Lung microvascular endothelial cell (primary cell): ENCODE measurements around the gene DTX2. TPM values are rescaled to one million over a fixed set of nuclear protein-coding genes. Genes with fewer than 3 reads are reported as not detected.
"Not testable (repeated sequence)": the region's sequence is repeated elsewhere in the genome, so short reads cannot be mapped to it uniquely, and the experiment has no call there.

Experiments
- DNase-seq, 2 donors: peaks; one replicate each; pipeline versions ENCODE4 v3.0.0 to v3.0.0-alpha.2; 2010; ENCODE audit warnings: low read depth in 2 of 2
- total RNA-seq: library from RNA; depleted of rRNA; stranded (reverse); fragments of >200 nt; gene quantifications from 2 replicates; pipeline ENCODE4 v1.2.1, GENCODE V29; 2014

The DTX2 gene
- total RNA-seq = 2.0 and 3.6 TPM in 2 replicates

DNA sequence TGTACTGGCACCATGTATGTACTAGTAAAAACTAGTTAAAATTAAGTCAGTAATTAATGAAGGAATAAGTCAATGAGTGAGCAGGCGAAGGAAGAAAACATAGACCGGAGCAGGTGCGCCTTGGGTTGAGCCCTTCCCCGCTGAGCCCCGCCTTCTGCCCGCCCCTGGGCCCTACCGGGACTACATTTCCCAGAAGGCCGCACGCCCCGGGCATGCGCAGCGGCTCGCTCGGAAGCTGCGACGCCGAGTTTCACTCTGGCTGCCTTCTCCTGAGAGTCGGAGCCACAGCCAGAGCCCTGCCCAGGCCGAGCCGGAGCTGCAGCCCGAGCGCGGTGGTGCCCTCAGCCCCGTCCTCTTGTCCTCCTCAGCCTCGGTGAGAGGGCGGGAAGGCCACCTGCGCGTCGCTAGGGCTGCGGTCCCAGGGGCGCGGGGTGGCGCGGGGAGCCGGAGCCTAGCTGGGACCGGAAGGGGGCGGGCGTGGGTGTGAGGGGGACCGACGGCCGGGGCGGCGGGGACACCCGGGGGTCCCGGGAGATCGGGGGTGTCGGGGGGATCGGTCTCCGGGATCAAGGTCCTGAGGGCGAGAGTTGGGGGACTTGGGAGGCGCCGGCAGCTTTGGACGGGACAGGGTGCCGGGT is at the start of gene DTX2:
Gene DTX2, plus strand, starts transcription at position 246 of the 638 bp plus-strand sequence. CDS start 18,801 bp downstream, outside the sequence.
- not testable (repeated sequence) for DNase-seq

DNA sequence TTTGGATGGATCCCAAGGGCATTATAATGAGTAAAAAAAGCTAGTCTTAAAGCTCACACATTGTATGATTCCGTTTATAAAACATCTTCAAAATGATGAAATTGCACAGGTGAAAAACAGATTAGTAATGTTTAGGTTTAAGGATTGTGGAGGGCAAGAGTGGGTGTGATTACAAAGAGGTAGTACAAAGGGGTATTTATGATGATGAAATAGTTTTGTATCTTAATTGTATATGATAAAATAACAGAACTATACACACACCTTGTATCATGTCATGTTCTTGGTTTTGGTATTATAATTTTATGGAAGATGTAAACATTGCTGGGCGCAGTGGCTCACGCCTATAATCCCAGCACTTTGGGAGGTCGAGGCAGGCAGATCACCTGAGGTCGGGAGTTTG is 49.3 kb upstream of the DTX2 start:
- DNase-seq = no peak

DNA sequence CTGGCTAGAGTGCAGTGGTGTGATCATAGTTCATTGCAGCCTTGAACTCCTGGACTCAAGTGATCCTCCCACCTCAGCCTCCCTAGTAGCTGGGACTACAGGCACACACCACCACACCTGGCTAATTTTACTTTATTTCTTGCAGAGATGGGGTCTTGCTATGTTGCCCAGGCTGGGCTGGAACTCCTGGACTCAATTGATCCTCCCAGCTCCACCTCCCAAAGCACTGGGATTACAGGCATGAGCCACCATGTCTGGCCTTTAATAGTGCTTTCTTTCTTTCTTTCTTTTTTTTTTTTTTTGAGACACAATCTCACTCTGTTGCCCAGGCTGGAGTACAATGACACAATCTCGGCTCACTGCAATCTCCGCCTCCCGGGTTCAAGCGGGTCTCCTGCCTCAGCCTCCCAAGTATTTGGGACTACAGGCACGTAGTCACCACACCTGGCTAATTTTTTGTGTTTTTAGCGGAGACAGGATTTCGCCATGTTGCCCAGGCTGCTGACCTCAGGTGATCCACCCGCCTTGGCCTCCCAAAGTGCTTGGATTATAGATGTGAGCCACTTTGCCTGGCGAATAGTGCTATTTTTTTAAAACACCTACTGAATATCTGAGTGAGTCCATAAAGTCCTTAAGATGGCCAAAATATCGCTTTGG is 43.7 kb upstream of the DTX2 start:
- DNase-seq = not testable (repeated sequence)

DNA sequence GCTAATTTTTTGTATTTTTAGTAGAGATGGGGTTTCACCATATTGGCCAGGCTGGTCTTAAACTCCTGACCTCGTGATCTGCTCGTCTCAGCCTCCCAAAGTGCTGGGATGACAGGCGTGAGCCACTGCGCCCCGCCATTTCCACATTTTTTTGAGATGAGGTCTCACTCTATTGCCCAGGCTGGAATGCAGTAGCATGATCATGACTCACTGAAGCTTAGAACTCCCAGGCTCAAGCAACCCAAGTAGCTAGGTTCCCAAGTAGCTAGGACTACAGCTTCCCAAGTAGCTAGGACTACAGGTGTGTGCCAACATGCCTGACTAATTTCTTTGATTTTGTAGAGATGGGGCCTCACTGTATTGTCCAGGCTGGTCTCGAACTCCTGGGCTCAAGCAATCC is 40.4 kb upstream of the DTX2 start:
- peak in 1 of 2 donors; percentile 81 for DNase-seq

DNA sequence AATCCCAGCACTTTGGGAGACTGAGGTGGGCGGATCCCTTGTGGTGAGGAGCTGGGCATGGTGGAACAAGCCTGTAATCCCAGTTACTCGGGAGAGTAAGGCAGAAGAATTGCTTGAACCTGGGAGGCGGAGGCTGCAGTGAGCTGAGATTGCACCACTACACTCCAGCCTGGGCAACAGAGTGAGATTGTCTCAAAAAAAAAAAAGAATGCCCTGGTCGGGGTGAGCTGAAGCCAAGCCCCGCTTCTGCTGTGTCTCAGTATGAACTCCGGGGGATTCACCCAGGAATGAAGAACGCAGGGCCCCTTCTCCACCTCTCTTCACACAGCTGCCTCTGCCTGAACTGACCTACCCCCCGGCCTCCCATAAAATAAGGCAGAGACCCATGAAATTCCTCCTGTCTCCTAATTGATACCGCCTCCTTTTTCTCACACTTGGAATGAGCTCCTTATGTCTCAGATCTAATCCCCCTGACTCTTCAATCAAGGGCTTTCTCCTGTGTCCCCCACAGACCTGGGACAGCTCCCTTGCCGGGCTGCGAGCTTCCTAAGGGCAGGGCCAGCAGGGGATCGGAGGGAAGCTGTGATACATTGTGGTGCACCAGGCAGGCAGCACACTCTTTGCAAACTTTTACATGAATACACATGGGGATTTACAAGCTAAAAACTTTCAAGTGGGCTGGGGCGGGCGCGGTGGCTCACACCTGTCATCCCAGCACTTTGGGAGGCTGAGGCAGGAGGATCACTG is 37.7 kb upstream of the DTX2 start:
- no peak for DNase-seq

DNA sequence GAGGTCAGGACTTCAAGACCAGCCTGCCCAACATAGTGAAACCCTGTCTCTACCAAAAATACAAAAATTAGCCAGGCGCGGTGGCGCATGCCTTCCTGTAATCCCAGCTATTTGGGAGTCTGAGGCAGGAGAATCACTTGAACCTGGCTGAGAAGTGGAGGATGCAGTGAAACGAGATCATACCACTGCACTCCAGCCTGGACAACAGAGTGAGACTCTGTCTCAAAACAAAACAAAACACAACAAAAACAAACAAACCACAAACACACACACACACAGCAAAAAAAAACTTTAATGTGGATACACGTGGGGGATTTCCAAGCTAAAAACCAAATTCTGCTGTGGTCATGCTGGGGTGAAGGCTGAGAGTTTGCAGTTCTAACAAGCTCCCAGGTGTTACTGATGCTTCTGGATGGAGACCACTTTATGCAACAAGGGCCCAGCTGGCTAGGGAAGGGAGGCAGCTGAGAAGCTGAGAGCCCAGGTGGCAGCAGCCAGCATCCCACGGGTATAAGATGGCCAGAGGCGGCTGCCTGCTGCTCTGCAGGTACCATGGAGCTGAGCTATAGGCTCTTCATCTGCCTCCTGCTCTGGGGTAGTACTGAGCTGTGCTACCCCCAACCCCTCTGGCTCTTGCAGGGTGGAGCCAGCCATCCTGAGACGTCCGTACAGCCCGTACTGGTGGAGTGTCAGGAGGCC is 36.9 kb upstream of the DTX2 start, which contains the start of gene ZP3:
Gene ZP3, plus strand, starts transcription at position 538 of the 699 bp plus-strand sequence. Its CDS starts 15 bp downstream, at position 553.
- DNase-seq = no peak

DNA sequence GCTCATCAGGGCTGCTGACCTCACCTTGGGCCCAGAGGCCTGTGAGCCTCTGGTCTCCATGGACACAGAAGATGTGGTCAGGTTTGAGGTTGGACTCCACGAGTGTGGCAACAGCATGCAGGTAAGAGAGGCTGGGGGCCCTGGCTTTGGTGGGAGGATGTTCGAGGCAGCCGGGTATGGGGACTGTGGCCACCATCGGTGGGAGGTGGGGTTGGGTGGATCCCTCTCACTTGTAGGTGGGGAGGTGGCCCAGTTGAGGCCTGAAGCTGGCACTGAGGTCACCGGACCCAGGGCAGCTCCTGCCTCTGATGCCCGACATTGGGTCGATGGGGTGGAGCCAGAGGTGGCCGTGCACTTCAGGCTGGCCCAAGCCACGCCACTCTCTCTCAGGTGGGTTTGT is 36.4 kb upstream of the DTX2 start:
- DNase-seq = no peak

DNA sequence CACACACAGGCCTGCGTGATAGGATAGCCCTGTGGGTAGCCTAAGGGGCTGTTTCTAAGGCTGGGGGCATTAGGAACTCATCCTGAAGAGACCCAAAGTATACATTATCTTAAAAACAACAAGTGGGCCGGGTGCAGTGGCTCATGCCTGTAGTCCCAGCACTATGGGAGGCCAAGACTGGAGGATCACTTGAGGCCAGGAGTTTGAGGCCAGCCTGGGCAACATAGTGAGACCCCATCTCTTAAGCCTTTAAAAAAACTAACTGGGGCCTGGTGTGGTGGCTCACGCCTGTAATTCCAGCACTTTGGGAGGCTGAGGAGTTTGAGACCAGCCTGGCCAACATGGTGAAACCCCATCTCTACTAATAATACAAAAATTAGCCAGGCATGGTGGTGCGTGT is 36.0 kb upstream of the DTX2 start:
- DNase-seq = not testable (repeated sequence)

DNA sequence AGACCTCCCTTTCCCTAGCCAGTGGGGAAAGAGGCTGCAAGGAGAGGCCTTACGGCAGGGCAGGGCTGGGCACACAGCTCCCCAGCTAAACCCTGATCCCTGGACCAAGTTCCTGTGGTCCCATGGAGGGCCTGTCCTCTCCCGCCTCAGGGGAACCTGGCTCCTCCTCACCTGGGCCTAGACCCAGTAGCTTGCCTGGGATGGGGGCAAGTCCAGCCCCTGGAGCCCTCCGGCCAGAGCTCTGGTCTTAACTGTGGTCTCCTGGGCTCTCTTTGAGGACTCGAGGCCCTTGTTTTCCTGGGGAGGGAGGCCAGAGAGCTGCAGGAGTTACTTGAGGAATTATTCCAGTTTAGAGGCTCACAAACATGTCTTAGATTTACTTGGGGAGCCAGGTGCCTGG is 35.3 kb upstream of the DTX2 start:
- no peak for DNase-seq

DNA sequence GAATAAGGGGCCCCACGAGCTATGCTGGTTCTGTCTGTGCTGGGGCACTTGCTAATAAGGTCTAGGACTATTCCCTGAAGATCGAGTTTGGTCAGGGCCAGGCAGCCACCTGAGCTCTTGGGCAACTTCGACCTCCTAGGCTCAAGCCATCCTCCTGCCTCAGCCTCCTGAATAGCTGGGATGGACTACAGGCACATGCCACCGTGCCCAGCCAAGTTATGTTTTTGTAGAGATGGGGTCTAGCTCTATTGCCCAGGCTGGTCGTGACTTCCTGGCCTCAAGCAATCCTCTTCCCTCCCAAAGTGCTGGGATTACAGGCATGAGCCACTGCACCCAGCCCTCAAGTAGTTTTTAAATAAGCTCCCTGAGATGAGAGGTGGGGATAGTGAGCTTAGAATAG is 33.9 kb upstream of the DTX2 start:
- no peak for DNase-seq

DNA sequence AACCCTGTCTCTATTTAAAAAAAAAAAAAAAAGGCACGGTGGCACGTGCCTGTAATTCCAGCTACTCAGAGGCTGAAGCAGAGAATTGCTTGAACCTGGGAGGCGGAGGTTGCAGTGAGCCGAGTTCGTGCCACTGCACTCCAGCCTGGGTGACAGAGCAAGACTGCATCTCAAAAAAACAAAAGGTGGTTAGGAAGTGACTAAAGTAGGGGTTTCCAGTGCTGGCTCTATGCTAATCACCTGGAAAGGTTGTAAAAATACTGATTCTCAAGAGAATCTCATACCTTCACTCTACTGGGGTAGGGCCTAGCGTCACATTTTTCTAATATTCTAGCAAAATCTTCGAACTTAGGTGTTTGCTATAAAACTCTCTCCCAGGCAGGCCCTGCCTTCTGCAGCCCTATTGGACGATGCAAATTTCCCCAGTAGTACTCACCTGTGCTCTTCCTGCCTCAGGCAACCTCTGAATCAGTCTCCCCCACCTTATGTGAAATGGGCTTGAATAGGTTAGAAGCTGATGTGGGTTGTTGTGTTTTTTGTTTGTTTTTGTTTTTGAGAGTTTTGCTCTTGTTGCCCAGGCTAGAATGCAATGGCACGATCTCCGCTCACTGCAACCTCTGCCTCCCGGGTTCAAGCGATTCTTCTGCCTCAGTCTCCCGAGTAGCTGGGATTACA is 33.2 kb upstream of the DTX2 start:
- no peak for DNase-seq

DNA sequence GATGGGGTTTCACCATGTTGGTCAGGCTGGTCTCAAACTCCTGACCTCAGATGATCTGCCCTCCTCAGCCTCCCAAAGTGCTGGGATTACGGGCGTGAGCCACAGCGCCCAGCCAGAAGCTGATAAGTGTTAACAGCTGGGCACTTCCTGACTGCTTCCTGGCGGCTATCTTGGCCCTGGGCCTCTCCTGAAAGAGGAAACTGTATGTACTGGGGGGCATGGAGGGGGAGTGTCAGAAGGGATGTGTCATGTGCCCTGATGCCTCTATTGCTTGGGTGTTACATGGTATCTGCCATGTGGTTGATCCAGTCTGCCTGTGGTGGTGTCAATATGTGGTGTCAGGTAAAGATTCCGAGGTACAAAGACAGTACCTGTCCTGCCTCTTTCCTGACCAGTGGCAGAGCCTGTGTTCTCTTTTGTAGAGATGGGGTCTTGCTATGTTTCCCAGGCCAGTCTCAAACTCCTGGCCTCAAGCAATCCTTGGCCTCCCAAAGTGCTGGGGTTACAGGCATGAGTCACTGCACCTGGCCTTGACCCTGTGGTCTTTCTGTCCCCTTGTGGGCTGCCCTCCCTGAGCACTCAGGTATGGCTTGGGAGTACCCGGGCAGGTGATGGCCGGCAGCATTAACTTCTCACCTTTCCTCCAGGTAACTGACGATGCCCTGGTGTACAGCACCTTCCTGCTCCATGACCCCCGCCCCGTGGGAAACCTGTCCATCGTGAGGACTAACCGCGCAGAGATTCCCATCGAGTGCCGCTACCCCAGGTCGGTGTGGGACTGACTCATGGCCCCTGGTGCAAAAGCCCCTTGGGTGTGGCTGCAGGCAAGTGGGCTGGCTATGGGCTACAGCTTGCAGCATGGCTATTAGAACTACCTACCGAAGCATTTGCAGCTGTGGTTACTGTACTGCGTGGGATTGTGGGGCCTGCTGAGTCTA is 32.4 kb upstream of the DTX2 start:
- DNase-seq = peak; percentile 57 to 61

DNA sequence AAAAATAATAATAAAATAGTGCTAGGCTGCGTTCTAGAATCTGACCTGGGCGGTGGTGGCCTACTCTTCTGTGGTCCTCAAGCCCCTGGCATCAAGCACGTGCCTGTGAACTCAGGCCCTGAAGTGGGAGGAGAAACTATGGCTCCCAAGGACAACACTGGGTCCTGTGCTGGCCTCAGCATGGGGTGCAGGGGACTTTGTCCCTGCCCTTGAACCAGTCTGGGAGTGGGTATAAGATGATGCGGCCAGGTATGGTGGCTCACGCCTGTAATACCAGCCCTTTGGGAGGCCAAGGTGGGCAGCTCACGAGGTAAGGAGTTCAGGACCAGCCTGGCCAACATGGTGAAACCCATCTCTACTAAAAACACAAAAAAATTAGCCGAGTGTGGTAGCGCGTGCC is 31.3 kb upstream of the DTX2 start:
- DNase-seq = no peak

DNA sequence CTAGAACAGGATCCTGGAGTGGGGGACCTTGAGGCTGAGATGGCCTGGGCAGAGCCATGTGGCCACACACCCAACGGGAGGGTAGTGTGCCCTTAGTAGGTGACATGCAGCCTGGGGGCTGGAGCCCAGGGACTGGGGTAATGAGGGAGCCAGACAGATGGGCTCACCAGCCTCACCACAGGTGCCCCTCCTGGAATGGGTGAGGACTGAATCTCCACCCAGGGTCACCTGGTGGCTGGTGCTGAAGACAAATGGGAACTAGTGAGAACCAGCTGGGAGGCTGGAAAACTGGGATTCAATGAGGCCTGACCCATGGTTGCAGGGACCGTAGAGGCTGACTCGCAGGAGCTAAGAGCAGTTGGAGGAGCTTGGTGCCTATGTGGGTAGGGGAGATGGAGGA is 30.7 kb upstream of the DTX2 start:
- DNase-seq = no peak

DNA sequence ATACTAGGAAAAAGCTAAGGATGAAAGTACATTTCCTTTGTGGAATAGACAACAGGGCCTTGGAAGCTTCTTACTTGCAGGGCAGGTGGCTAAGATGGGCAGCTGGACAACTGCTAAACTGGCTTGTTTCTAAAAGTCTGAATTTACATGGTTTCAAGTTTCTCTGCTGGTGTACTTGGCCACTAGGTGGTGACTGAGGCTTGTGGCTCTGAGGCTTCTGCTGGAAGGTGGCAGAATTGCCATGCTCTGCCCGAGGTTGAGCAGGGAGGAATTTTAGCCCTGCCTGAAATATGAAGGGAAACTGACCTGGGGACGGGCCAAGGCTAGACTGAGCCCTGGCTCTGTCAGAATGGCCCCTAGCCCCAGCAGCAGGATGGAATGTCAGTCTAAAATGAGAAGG is 23.6 kb upstream of the DTX2 start:
- DNase-seq = peak; percentile 88 to 89

DNA sequence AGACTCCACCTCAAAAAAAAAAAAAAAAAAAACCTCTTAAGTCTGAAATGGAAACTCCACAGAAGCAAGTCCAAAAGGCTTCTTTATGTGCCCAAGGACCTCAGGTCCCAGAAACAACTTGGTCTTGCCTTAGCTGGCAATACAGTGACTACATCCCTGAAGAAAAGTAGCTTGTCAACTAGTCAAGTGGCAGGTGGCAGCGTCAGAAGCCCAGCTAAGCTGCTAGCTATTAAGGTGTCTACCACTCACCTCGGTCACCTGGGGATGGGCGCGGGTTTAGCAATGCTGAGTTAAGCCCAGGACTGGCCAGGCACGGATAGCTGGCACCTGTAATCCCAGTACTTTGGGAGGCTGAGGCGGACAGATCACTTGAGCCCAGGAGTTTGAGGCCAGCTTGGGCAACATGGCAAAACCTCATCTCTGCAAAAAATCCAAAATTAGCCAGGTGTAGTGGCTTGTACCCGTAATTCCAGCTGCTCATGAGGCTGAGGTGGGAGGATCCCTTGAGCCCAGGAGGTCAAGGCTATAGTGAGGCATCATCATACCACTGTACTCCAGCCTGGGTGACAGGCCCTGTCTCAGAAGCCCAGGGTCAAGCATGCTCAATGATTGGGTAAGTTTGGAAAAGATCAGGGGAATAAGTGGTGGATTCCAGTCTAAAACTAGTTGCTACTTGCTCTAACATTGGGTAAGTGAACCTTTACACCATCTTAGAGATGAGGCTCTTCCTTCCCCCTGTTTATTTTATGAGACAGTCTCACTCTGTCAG is 22.2 kb upstream of the DTX2 start:
- DNase-seq = not testable (repeated sequence)

DNA sequence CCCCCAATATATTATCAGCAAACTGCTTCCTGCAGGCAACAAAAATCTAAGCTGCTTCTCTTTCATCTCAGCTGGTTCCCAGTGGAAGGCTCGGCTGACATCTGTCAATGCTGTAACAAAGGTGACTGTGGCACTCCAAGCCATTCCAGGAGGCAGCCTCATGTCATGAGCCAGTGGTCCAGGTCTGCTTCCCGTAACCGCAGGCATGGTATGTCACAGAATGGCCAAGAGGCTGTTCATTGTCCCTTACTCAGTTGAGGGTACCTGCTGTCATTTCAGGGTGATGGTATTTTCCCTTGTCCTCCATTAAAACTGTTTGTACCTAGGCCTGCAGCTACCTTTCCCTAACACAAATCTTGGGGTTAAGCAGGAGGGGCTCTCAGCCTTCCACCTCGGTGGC is 21.1 kb upstream of the DTX2 start:
- not testable (repeated sequence) for DNase-seq

DNA sequence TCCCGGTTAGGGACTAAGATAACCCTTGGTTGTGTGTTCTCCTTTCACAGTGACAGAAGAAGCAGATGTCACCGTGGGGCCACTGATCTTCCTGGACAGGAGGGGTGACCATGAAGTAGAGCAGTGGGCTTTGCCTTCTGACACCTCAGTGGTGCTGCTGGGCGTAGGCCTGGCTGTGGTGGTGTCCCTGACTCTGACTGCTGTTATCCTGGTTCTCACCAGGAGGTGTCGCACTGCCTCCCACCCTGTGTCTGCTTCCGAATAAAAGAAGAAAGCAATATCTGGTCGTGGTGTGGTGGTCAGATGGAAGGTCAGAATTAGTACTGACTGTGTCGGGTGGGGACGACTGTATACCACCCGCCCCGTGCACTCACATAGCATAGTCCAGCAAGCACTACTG is 19.7 kb upstream of the DTX2 start:
- not testable (repeated sequence) for DNase-seq

DNA sequence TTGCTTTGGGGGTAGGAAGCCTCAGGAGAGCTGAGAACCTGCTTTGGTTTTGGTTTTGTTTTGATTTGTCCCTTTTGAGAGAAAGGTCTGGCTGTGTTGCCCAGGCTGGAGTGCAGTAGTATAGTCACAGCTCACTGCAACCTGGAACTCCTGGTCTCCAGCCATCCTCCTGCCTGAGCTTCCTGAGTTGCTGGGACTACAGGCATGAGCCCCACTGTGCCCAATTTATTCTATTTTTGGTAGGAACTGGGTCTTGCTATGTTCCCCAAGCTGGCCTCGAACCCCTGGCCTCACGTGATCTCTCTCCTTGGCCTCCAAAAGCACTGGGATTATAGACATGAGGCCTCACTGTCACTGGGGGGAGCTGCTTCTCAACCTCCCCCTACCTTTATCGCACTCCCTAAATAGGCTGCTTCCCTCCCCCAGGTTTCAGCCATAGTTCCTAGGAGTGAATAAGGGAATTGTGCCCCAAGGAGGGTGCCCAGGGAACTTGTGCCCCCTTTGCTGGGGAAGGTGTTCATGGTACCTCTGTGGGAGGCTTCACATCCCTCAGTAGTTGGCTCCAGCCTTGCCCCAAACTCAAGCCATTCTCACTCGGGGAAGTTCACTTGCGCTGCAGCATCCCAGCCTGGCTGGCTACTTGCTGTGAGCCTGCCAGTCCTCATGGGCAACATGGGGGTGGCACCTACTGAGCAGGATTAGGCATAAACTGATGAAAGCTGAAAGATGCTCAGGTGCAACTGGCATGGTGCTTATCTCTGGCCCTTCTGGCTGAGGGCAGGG is 18.7 kb upstream of the DTX2 start:
- DNase-seq = not testable (repeated sequence)
